HG03103 (cell line): ENCODE measurements around the gene NFATC1.

ENCODE experiments used
- ATAC-seq: cut with Tn5 transposase; IDR thresholded peaks from one replicate; pipeline ENCODE4 v1.9.1; 2021; ENCODE audit warnings: low read depth; ENCODE audit not compliant: unreplicated experiment

NFATC1 gene

DNA sequence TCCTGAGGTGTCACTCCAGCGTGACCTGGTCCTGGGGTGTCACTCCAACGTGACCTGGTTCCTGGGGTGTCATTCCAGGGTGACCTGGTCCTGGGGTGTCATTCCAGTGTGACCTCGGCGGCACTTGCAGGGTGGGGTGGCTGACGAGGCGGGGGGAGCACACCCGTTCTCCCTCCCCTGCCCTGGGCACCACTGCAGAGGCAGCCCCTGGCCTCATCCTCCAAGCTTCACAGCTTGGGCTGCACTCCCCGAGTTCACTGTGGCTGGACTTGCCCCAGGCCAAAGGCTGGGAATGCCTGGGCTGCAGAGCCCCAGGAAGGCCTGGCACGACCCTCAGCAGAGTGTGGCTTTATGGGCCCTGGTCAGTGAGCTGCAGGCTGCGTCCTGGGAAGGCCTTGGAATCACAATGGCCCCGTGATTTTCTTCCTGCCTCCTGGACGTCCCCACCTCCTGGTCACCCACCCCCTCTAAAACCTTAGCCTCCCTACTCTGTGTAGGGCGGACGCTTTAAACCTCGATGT is 88.3 kb downstream of the NFATC1 start:
- ATAC-seq, result no peak

- no peak for ATAC-seq
These were observed 89.2 kb downstream of the NFATC1 start for GRCh38 chr18:79484661-79485621.

DNA sequence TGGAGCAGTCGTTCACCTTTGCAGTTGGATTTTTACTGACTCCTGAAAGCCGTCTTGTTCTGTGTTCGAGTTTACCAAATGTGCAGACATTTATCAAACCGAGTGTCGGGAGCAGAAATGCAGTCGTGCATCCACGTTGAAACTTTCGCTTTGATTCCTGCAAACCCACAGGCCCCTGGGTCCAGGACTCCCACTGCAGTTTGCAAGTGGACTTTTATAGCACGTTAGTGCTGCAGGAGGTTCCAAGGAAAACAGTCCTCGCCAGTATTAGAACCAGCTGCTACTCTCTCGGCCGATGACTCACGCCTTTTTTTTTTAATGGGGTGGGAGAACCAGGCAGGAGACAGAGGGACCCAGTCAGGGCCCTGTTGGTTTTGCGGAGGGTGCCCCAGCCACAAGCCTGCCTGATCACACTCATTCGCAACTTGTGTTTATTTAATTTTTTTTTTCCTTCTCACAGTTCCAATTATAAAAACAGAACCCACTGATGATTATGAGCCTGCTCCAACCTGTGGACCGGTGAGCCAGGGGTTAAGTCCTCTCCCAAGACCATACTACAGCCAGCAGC is 90.1 kb downstream of the NFATC1 start:
- ATAC-seq, result no peak

- ATAC-seq, result no peak
These were observed 90.8 kb downstream of the NFATC1 start for GRCh38 chr18:79486356-79487182.

DNA sequence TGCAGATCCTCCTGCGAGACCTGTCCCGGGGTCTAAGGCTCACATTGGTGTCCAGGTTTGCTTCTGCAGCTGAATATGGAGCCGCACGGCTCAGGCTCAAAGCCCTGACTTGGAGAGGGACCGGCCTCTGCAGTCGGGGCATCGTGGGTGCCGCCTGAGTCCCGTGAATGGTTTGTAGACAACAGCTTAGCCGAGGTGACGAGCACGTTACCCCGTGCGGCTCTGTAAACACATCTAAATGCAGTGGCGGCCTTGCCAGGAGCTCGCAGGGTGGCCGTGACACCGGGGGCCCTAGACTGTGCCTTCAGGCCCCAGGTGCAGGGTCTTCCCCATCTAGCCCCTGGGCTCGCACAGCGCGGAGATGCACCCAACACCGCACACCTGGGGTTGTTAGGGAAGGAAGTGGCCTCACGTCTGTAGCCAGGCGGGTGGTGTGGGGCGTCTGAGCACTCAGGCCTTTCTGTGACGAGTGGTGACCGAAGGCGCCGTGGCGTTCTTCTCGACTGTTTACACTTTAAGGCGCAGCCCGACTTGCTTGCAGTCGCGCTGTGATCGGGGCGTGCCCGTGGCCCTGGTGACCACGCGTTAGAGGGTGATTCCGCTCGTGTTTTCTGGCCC is 91.6 kb downstream of the NFATC1 start:
- ATAC-seq, result no peak

DNA sequence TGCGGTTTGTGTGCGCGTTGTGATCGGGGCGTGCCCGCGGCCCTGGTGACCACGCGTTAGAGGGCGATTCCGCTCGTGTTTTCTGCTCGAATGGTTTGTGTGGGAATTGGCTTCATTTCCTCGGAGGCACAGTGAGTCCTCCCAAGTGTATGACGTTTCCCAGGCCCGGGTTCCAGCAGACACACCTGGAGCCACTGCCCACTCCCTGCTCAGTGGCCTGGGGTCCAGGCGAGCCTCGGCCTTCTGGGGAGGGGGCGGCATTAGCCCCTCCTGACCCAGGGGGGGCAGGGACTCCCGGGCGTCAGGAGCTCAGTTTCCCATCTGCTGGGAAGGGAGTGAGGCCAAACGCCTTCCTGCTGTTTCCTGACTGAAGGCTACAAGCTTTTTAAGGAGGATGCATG is 92.1 kb downstream of the NFATC1 start:
- no peak for ATAC-seq

- ATAC-seq, result no peak
These were observed 92.8 kb downstream of the NFATC1 start for GRCh38 chr18:79488311-79489050.

- no peak for ATAC-seq
These were observed 93.5 kb downstream of the NFATC1 start for GRCh38 chr18:79489051-79489898.

DNA sequence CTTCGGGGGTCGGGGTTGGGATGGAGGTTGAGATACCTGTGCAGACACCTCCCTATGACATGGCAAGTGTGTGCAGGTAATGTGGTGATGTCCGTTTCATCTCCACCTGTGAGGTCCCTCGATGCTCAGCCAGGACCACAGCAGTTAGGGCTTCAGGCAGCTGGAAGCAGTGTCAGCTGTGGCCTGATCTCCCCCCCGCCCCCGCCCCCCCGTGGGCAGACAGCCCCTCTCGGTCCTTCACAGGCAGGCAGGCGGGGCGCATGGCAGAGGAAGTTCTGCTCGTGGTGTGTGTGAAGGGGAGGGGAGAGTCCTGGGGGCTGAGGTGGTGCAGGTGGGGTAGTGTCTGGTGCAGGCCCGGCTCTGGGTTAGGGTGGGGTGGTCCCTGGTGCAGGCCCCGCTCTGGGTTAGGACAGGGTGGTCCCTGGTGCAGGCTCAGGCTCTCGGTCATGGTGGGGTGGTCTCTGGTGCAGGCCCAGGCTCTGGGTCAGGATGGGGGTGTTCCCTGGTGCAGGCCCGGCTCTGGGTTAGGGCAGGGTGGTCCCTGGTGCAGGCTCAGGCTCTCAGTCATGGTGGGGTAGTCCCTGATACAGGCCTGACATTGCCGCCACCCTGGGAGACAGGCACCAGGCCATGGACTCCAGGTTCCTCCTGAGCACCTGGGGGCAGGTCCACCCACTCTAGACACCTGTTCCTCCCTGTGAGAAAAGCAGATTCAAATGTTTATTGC is 94.3 kb downstream of the NFATC1 start:
- no peak for ATAC-seq

DNA sequence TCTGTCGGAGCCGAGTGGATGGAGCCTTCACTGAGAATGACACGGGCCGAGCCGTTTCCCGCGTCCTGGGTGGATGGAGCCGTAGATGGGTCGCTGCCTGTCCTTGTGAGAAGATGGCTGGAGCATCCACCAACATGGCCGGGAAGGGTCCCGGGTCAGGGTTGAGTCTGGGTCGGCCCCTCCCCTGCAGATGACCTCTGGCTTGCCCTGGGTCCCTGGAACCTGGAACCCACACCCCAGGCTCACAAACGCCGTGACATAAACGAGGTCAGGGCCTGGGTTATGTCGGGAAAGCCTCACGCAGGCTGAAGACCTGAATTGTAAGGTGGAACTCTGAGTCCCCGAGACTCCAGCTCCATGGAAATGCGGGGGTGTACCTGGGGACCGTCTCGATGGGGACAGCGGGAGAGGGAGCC is 94.9 kb downstream of the NFATC1 start:
- ATAC-seq, result no peak

DNA sequence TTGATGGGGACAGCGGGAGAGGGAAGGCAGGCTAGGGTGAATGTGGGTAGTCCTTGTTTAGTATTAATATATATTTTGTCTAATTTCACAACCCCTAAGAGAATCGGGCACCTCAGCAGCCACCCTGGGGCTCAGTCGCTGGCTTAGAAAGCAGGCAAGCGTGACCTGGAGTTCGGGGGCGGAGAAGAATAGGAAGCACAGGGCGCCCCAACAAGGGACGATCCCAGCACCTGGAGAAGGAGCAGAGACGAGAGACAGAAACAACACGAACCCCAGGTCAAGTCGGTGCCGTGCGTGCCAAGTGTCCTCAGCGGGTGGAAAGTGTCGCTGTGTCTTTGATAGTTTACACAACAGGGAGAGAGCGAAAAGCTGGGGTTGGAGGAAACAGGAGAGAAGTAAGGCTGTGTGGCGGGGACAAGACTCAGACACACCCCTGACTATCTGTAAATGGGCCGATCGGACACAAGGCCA is 95.4 kb downstream of the NFATC1 start:
- no peak for ATAC-seq

DNA sequence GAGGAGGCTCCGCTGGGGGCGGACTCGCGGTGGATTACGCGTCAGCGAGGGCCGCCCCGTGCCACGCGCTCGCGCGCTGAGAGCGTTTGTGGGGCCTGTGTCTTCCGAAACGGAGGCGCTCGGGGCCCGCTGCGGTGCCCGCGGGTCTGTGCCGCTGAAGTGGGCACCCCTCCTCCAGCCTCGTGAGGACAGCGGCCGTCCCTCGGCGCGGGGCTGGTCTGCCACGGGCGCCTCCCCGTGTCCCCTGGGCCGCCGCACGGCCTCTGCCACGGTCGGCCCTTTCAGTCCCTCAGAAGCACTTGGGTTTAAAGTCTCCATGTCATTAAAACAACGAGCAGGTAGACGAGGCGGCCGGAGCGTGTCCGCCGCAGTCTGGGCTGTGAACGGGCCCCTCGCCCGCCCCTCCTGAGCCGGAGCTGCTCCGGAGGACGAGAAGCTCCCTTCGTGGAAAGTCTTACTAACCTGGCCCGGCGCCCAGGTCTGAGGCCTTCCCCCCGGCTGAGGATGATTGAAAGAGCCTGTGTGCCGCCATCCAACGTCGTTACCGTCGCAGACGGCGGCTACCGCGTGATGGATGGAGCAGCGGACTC is 97.6 kb downstream of the NFATC1 start:
- no peak for ATAC-seq

- no peak for ATAC-seq
These were observed 98.1 kb downstream of the NFATC1 start for GRCh38 chr18:79493801-79494211.

GRCh38 chr18:79494936-79495335 is 99.2 kb downstream of the NFATC1 start:
- no peak for ATAC-seq

DNA sequence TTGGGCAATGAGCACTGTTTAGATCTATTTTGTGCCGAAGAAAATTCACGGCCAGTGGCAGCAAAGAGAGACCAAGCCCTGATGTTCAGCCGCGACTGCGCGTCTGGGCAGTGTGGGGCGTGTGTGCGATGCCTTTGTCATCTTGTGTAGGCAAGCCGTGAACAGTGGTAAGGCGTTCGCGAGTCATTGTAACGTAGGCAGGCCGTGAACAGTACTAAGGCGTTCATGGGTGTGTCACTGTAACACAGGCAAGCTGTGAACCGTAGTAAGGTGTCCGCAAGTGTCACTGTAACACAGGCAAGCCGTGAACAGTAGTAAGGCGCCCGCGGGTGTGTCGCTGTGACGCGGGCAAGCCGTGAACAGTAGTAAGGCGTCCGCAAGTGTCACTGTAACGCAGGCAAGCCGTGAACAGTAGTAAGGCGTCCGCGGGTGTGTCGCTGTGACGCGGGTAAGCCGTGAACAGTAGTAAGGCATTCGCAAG is 99.9 kb downstream of the NFATC1 start:
- ATAC-seq, result no peak

GRCh38 chr18:79496237-79496977 is 100.7 kb downstream of the NFATC1 start:
- no peak for ATAC-seq
